GM12875 (cell line): ENCODE results near the gene PRSS53.

Experiments
- H3K4me3 ChIP-seq: one replicate; pipeline ENCODE4 v1.5.1; 2011; ENCODE audit warnings: low read depth, low read length, control low read depth
- CTCF ChIP-seq: IDR thresholded peaks from 2 replicates; pipeline ENCODE4 v1.5.1; 2011; ENCODE audit warnings: low read depth, mild to moderate bottlenecking, control low read depth, inconsistent platforms, low read length, moderate library complexity, borderline replicate concordance; ENCODE audit not compliant: insufficient read depth

Gene PRSS53

GRCh38 chr16:31089199-31089598 is 456 bp upstream of the PRSS53 start:
- no peak overlapping the region for H3K4me3 ChIP-seq
- TF ChIP-seq CTCF = no peak

GRCh38 chr16:31087971-31088370 is 772 bp downstream of the PRSS53 start:
- no peak for TF ChIP-seq CTCF
- H3K4me3 ChIP-seq = no peak overlapping the region

GRCh38 chr16:31087481-31087880 is 1.3 kb downstream of the PRSS53 start:
- no peak overlapping the region for H3K4me3 ChIP-seq
- no peak for TF ChIP-seq CTCF

- TF ChIP-seq CTCF = no peak
- no peak overlapping the region for H3K4me3 ChIP-seq
These were observed 2.2 kb downstream of the PRSS53 start for GRCh38 chr16:31086629-31086906.

GRCh38 chr16:31085873-31086628 is 2.7 kb downstream of the PRSS53 start:
- no peak overlapping the region for H3K4me3 ChIP-seq
- no peak for TF ChIP-seq CTCF

- no peak overlapping the region for H3K4me3 ChIP-seq
- TF ChIP-seq CTCF = no peak
These were observed 3.3 kb downstream of the PRSS53 start for GRCh38 chr16:31085411-31085810.

- no peak overlapping the region for H3K4me3 ChIP-seq
- TF ChIP-seq CTCF = no peak
These were observed 4.0 kb downstream of the PRSS53 start for GRCh38 chr16:31084584-31085302.
